ENCODE data around the gene RBM20. TPM values are rescaled to one million over a fixed set of nuclear protein-coding genes. Genes with fewer than 3 reads are reported as not detected.

RBM20 gene
- total and polyA plus RNA-seq, 10 of the 15 experiments (the other 5 are each of a cell fraction or from before 2014, with no cell fraction given) = 0.04 to 0.26 (median 0.15) TPM

DNA sequence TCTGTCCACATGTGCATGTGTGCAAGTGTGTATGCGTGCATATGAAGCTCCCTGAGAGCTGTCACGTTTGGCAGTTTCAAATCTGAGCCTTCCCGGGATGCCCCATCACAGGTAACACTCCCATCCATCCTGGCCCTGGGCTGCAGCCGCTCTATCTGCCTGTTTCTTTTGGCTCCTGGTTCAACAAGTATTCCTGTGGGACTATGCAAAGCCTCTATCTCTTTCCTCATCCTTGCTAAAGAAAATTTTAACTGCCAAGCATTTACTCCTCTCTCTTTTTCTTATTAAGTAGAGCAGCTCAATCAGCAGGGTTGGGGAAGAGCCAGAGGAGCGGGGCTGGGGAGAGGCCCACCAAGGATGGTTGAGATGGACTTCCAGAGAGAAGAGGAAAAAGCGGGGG, 203.2 kb downstream of the RBM20 start:
- Histone ChIP-seq H3K9me3 (replicated peaks; ENCODE audit: control insufficient read depth, insufficient read depth, low read length) (no peaks in the 10 kb centered on the region), H2AFZ (ENCODE audit: control insufficient read depth, low read depth, low read length) (no peak overlapping the region), H3K4me3 (no peak overlapping the region), H4K20me1 (ENCODE audit: control insufficient read depth, insufficient read depth) (no peaks in the 10 kb centered on the region), H3K4me1 (ENCODE audit: control insufficient read depth, insufficient read depth, low read length) (peaks cover 67% of the 10 kb centered on the region), H3K27ac (ENCODE audit: control insufficient read depth, insufficient read depth) (no peak overlapping the region), H3K36me3 (ENCODE audit: control insufficient read depth in 2 of 2, insufficient read depth in 2 of 2, low read length in 1 of 2) (no peaks in the 10 kb centered on the region), H3K4me2 (ENCODE audit: control insufficient read depth, insufficient read depth) (no peak overlapping the region), H3K9ac (ENCODE audit: control insufficient read depth, insufficient read depth, low read length) (no peak overlapping the region), H3K27me3 (replicated peaks in 1 of 2; ENCODE audit: control insufficient read depth in 2 of 2, insufficient read depth in 2 of 2, low read length in 1 of 2) (no peaks in the 10 kb centered on the region), H3K79me2 (ENCODE audit: control insufficient read depth, insufficient read depth, low read length) (peaks cover 5% of the 10 kb centered on the region)
- TF ChIP-seq SREBF2 (IDR thresholded peaks at IDR 0.05; ENCODE audit: low read length) (no peak), ZNF274 (IDR thresholded peaks at IDR 0.05; ENCODE audit: insufficient read depth, insufficient read length) (no peak), ZBED1 (IDR thresholded peaks at IDR 0.05; ENCODE audit: borderline replicate concordance) (no peak), FOXK2 (IDR thresholded peaks at IDR 0.05) (no peak), YBX1 (IDR thresholded peaks at IDR 0.05) (no peak), RAD21 (IDR thresholded peaks at IDR 0.05; ENCODE audit: insufficient read depth, low read depth, low read length) (no peak), MYC (IDR thresholded peaks at IDR 0.05; ENCODE audit: insufficient read depth, insufficient read length, insufficient replicate concordance, low read length, severe bottlenecking) (no peak), RELA (IDR thresholded peaks at IDR 0.05; ENCODE audit: borderline replicate concordance, partially characterized antibody) (no peak), ZNF207 (IDR thresholded peaks at IDR 0.05; ENCODE audit: borderline replicate concordance) (no peak), BACH1 (IDR thresholded peaks at IDR 0.05; ENCODE audit: borderline replicate concordance) (no peak), NRF1 (conservative IDR thresholded peaks at IDR 0.05; ENCODE audit: low read depth, low read length) (no peak), ESRRA (IDR thresholded peaks at IDR 0.05; ENCODE audit: low read length) (no peak), SIN3A (IDR thresholded peaks at IDR 0.05; ENCODE audit: low read depth, low read length) (no peak)
- TF ChIP-seq, protein P1, sequence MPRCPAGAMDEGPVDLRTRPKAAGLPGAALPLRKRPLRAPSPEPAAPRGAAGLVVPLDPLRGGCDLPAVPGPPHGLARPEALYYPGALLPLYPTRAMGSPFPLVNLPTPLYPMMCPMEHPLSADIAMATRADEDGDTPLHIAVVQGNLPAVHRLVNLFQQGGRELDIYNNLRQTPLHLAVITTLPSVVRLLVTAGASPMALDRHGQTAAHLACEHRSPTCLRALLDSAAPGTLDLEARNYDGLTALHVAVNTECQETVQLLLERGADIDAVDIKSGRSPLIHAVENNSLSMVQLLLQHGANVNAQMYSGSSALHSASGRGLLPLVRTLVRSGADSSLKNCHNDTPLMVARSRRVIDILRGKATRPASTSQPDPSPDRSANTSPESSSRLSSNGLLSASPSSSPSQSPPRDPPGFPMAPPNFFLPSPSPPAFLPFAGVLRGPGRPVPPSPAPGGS (IDR thresholded peaks at IDR 0.05; ENCODE audit: borderline replicate concordance, insufficient read depth, low read depth, low read length, poor library complexity, severe bottlenecking) = no peak
- TF ChIP-seq, protein P2, sequence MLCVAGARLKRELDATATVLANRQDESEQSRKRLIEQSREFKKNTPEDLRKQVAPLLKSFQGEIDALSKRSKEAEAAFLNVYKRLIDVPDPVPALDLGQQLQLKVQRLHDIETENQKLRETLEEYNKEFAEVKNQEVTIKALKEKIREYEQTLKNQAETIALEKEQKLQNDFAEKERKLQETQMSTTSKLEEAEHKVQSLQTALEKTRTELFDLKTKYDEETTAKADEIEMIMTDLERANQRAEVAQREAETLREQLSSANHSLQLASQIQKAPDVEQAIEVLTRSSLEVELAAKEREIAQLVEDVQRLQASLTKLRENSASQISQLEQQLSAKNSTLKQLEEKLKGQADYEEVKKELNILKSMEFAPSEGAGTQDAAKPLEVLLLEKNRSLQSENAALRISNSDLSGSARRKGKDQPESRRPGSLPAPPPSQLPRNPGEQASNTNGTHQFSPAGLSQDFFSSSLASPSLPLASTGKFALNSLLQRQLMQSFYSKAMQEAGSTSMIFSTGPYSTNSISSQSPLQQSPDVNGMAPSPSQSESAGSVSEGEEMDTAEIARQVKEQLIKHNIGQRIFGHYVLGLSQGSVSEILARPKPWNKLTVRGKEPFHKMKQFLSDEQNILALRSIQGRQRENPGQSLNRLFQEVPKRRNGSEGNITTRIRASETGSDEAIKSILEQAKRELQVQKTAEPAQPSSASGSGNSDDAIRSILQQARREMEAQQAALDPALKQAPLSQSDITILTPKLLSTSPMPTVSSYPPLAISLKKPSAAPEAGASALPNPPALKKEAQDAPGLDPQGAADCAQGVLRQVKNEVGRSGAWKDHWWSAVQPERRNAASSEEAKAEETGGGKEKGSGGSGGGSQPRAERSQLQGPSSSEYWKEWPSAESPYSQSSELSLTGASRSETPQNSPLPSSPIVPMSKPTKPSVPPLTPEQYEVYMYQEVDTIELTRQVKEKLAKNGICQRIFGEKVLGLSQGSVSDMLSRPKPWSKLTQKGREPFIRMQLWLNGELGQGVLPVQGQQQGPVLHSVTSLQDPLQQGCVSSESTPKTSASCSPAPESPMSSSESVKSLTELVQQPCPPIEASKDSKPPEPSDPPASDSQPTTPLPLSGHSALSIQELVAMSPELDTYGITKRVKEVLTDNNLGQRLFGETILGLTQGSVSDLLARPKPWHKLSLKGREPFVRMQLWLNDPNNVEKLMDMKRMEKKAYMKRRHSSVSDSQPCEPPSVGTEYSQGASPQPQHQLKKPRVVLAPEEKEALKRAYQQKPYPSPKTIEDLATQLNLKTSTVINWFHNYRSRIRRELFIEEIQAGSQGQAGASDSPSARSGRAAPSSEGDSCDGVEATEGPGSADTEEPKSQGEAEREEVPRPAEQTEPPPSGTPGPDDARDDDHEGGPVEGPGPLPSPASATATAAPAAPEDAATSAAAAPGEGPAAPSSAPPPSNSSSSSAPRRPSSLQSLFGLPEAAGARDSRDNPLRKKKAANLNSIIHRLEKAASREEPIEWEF (IDR thresholded peaks at IDR 0.05; ENCODE audit: insufficient replicate concordance, low read depth, low read length) = no peak
- TF ChIP-seq, protein P3, sequence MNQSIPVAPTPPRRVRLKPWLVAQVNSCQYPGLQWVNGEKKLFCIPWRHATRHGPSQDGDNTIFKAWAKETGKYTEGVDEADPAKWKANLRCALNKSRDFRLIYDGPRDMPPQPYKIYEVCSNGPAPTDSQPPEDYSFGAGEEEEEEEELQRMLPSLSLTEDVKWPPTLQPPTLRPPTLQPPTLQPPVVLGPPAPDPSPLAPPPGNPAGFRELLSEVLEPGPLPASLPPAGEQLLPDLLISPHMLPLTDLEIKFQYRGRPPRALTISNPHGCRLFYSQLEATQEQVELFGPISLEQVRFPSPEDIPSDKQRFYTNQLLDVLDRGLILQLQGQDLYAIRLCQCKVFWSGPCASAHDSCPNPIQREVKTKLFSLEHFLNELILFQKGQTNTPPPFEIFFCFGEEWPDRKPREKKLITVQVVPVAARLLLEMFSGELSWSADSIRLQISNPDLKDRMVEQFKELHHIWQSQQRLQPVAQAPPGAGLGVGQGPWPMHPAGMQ (IDR thresholded peaks at IDR 0.05; ENCODE audit: borderline replicate concordance) = no peak
- in situ Hi-C loops (cut with MboI) = no loop called here
- intact Hi-C loops (cut with micrococcal nuclease; ENCODE audit: unreplicated experiment) = no loop called here
- 97% methylated on average over 6 of the region's 6 CpGs for WGBS (ENCODE audit: insufficient coverage, insufficient replicate concordance, low lambda C conversion rate, missing lambda C conversion rate)
- no TSS peak for BruUV-seq (replicated peaks)
- SMC1A ChIA-PET (ENCODE audit: uncharacterized antibody, unreplicated experiment) = interaction anchor here (1.0 to 7.8 kb wide), 6 partner anchors 7 to 99 kb away, joined by 3 to 188 read pairs (median 24); no protein-coding TSS in a partner anchor
- ATAC-seq (no peak), DNase-seq (ENCODE audit: low read depth, low spot score) (no peak), FAIRE-seq (no peak)
- CTCF ChIA-PET = interaction anchor here (6.8 kb wide), 2 partner anchors 12 to 44 kb away, joined by 68 to 70 read pairs; no protein-coding TSS in a partner anchor
- RAD21 ChIA-PET (ENCODE audit: unreplicated experiment) = interaction anchor here (1.0 to 7.3 kb wide), 4 partner anchors 10 to 74 kb away, joined by 3 to 138 read pairs (median 70); no protein-coding TSS in a partner anchor
- POLR2A ChIA-PET = interaction anchor here (1.2 to 7.4 kb wide), 7 partner anchors 13 to 99 kb away, joined by 3 to 145 read pairs (median 7); no protein-coding TSS in a partner anchor

Data from GM12878 (cell line).